MM.1S (cell line): ENCODE measurements around the gene ZNF763.

Experiments
- DNase-seq: peaks from one replicate; pipeline ENCODE4 v3.0.0-alpha.2; 2015
- H2AFZ ChIP-seq: fragments of 300-600 bp; sonication (generic); 2 replicates; pipeline ENCODE4 v1.6.0; 2016; ENCODE audit warnings: antibody characterized with exemption, low read length
- H3F3A ChIP-seq: fragments of 300-600 bp; sonication (generic); 2 replicates; pipeline ENCODE4 v1.6.1; 2016; ENCODE audit warnings: mild to moderate bottlenecking, antibody characterized with exemption, low read length, moderate library complexity, mixed read lengths; ENCODE audit not compliant: insufficient read depth
- H3K27ac ChIP-seq: fragments of 300-600 bp; sonication (generic); 2 replicates; pipeline ENCODE4 v1.5.1; 2016; ENCODE audit warnings: mild to moderate bottlenecking, low read length
- H3K27me3 ChIP-seq: fragments of 300-600 bp; sonication (generic); replicated peaks from 2 replicates; pipeline ENCODE4 v1.6.0; 2016; ENCODE audit warnings: low read length; ENCODE audit not compliant: insufficient read depth
- H3K36me3 ChIP-seq: fragments of 300-600 bp; sonication (generic); replicated peaks from 2 replicates; pipeline ENCODE4 v1.6.1; 2016; ENCODE audit warnings: mild to moderate bottlenecking, low read length, mixed read lengths; ENCODE audit not compliant: insufficient read depth
- H3K4me1 ChIP-seq: fragments of 300-600 bp; sonication (generic); 2 replicates; pipeline ENCODE4 v1.6.1; 2016; ENCODE audit warnings: low read length, mixed read lengths
- H3K4me2 ChIP-seq: fragments of 300-600 bp; sonication (generic); 2 replicates; pipeline ENCODE4 v1.6.0; 2016; ENCODE audit warnings: low read depth, low read length
- H3K4me3 ChIP-seq: fragments of 300-600 bp; sonication (generic); 2 replicates; pipeline ENCODE4 v1.5.1; 2016; ENCODE audit warnings: low read length, mixed read lengths
- H3K79me2 ChIP-seq: fragments of 300-600 bp; sonication (generic); 2 replicates; pipeline ENCODE4 v1.6.1; 2016; ENCODE audit warnings: mixed run types, low read length, mixed read lengths
- H3K9ac ChIP-seq: fragments of 300-600 bp; sonication (generic); 2 replicates; pipeline ENCODE4 v1.6.1; 2016; ENCODE audit warnings: low read length, mixed read lengths
- H3K9me2 ChIP-seq: fragments of 300-600 bp; sonication (generic); replicated peaks from 2 replicates; pipeline ENCODE4 v1.6.1; 2016; ENCODE audit warnings: mild to moderate bottlenecking, low read length, mixed read lengths; ENCODE audit not compliant: insufficient read depth
- H3K9me3 ChIP-seq: fragments of 300-600 bp; sonication (generic); replicated peaks from 2 replicates; pipeline ENCODE4 v1.6.1; 2016; ENCODE audit warnings: mild to moderate bottlenecking, low read length, mixed read lengths; ENCODE audit not compliant: insufficient read depth
- H4K20me1 ChIP-seq: fragments of 300-600 bp; sonication (generic); 2 replicates; pipeline ENCODE4 v1.6.1; 2016; ENCODE audit warnings: mild to moderate bottlenecking, low read length, moderate library complexity, mixed read lengths; ENCODE audit not compliant: insufficient read depth
- EZH2 ChIP-seq: fragments of 300-600 bp; sonication (generic); optimal IDR thresholded peaks from 2 replicates; pipeline ENCODE3; 2017; ENCODE audit warnings: low read depth, mild to moderate bottlenecking, antibody characterized with exemption, low read length, mixed read lengths
- EZH2phosphoT487 ChIP-seq: fragments of 300-600 bp; sonication (generic); IDR thresholded peaks from 2 replicates; pipeline ENCODE4 v1.6.1; 2018; ENCODE audit warnings: antibody characterized with exemption, low read length
- TF ChIP-seq, protein P1 (sequence below): fragments of 300-600 bp; sonication (generic); IDR thresholded peaks from 2 replicates; pipeline ENCODE4 v1.5.1; 2016; ENCODE audit warnings: antibody characterized with exemption, low read length, mixed read lengths

Gene ZNF763

GRCh38 chr19:11971041-11971440 lies 6.2 kb downstream of the ZNF763 start:
- TF ChIP-seq EZH2 (no peak), EZH2phosphoT487 (no peak)
- TF ChIP-seq, protein P1, sequence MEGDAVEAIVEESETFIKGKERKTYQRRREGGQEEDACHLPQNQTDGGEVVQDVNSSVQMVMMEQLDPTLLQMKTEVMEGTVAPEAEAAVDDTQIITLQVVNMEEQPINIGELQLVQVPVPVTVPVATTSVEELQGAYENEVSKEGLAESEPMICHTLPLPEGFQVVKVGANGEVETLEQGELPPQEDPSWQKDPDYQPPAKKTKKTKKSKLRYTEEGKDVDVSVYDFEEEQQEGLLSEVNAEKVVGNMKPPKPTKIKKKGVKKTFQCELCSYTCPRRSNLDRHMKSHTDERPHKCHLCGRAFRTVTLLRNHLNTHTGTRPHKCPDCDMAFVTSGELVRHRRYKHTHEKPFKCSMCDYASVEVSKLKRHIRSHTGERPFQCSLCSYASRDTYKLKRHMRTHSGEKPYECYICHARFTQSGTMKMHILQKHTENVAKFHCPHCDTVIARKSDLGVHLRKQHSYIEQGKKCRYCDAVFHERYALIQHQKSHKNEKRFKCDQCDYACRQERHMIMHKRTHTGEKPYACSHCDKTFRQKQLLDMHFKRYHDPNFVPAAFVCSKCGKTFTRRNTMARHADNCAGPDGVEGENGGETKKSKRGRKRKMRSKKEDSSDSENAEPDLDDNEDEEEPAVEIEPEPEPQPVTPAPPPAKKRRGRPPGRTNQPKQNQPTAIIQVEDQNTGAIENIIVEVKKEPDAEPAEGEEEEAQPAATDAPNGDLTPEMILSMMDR, result no peak
- no peaks in the 10 kb centered on the region for H4K20me1 ChIP-seq
- H3K9me2 ChIP-seq, result no peaks in the 10 kb centered on the region
- H3K36me3 ChIP-seq, result no peaks in the 10 kb centered on the region
- no peak overlapping the region for H3K27ac ChIP-seq
- H3K9ac ChIP-seq, result no peak overlapping the region
- no peak overlapping the region for H3K4me2 ChIP-seq
- H3K9me3 ChIP-seq, result no peaks in the 10 kb centered on the region
- no peaks in the 10 kb centered on the region for H3K79me2 ChIP-seq
- H3K27me3 ChIP-seq, result no peaks in the 10 kb centered on the region
- no peaks in the 10 kb centered on the region for H3K4me1 ChIP-seq
- H3F3A ChIP-seq, result no peaks in the 10 kb centered on the region
- no peak overlapping the region for H3K4me3 ChIP-seq
- DNase-seq, result no peak
- no peak overlapping the region for H2AFZ ChIP-seq

- DNase-seq, result no peak
- Histone ChIP-seq H3K27me3 (no peaks in the 10 kb centered on the region), H4K20me1 (no peaks in the 10 kb centered on the region), H3K9ac (no peak overlapping the region), H3K9me2 (no peaks in the 10 kb centered on the region), H3F3A (no peaks in the 10 kb centered on the region), H2AFZ (no peak overlapping the region), H3K4me3 (no peak overlapping the region), H3K9me3 (no peaks in the 10 kb centered on the region), H3K4me2 (no peak overlapping the region), H3K4me1 (no peaks in the 10 kb centered on the region), H3K27ac (no peak overlapping the region), H3K36me3 (no peaks in the 10 kb centered on the region), H3K79me2 (no peaks in the 10 kb centered on the region)
- TF ChIP-seq, protein P1, result no peak
- no peak for TF ChIP-seq EZH2phosphoT487
- no peak for TF ChIP-seq EZH2
Measured at GRCh38 chr19:11973019-11973810, 8.4 kb downstream of the ZNF763 start.

DNA sequence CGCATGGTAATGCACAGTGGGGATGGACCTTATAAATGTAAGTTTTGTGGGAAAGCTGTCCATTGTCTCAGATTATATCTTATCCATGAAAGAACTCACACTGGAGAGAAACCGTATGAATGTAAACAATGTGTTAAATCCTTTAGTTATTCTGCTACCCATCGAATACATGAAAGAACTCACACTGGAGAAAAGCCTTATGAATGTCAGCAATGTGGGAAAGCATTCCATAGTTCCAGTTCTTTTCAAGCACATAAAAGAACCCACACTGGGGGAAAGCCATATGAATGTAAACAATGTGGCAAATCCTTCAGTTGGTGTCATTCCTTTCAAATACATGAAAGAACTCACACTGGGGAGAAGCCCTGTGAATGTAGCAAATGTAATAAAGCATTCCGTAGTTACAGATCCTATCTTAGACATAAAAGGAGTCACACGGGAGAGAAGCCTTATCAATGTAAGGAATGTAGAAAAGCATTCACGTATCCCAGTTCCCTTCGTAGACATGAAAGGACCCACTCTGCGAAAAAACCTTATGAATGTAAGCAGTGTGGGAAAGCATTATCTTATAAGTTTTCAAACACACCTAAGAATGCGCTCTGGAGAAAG lies 13.8 kb downstream of the ZNF763 start:
- no peak for DNase-seq
- no peak overlapping the region for H2AFZ ChIP-seq
- no peak overlapping the region for H3K4me3 ChIP-seq
- H3K27me3 ChIP-seq, result no peaks in the 10 kb centered on the region
- no peaks in the 10 kb centered on the region for H3K4me1 ChIP-seq
- H3K4me2 ChIP-seq, result no peak overlapping the region
- no peaks in the 10 kb centered on the region for H3F3A ChIP-seq
- H3K36me3 ChIP-seq, result no peaks in the 10 kb centered on the region
- H3K9me3 ChIP-seq, result no peaks in the 10 kb centered on the region
- TF ChIP-seq EZH2phosphoT487, result no peak
- TF ChIP-seq, protein P1, result no peak
- no peak for TF ChIP-seq EZH2
- no peak overlapping the region for H3K9ac ChIP-seq
- H3K27ac ChIP-seq, result no peak overlapping the region
- no peaks in the 10 kb centered on the region for H3K9me2 ChIP-seq
- H4K20me1 ChIP-seq, result no peaks in the 10 kb centered on the region
- no peaks in the 10 kb centered on the region for H3K79me2 ChIP-seq
